ENCODE data around the gene IL23R.
"Not testable (repeated sequence)": the region's sequence is repeated elsewhere in the genome, so short reads cannot be mapped to it uniquely, and the experiment has no call there.

The IL23R gene

DNA sequence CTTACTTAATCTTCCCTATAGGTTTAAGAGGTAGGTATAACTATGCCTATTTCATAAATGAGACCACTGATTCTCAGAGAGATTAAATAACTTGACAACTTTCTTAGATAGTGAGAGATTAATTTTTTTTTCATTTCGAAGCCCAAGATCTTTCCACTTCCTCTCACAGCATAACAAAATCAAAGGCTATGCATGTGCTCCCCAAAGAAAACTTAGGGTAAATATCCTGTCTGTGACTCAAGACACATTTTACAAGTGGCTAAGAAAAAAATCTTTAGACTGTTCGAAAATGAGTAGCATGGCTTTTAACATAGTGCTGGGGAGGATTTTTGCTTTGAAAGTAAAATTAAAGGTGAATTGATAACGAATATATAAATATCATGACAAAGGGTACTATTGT lies 23.3 kb upstream of the IL23R start:
- no peak for DNase-seq (ENCODE audit: extremely low read depth, low read depth)
- TF ChIP-seq, protein P1, sequence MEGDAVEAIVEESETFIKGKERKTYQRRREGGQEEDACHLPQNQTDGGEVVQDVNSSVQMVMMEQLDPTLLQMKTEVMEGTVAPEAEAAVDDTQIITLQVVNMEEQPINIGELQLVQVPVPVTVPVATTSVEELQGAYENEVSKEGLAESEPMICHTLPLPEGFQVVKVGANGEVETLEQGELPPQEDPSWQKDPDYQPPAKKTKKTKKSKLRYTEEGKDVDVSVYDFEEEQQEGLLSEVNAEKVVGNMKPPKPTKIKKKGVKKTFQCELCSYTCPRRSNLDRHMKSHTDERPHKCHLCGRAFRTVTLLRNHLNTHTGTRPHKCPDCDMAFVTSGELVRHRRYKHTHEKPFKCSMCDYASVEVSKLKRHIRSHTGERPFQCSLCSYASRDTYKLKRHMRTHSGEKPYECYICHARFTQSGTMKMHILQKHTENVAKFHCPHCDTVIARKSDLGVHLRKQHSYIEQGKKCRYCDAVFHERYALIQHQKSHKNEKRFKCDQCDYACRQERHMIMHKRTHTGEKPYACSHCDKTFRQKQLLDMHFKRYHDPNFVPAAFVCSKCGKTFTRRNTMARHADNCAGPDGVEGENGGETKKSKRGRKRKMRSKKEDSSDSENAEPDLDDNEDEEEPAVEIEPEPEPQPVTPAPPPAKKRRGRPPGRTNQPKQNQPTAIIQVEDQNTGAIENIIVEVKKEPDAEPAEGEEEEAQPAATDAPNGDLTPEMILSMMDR (IDR thresholded peaks at IDR 0.05; ENCODE audit: low read depth, low read length): no peak

- TF ChIP-seq, protein P1 (IDR thresholded peaks at IDR 0.05; ENCODE audit: low read depth, low read length): no peak
- no peak for DNase-seq (ENCODE audit: extremely low read depth, low read depth)
Observed at GRCh38 chr1:67143966-67144365, 22.3 kb upstream of the IL23R start.

- no peak for DNase-seq (ENCODE audit: extremely low read depth, low read depth)
- TF ChIP-seq, protein P1 (IDR thresholded peaks at IDR 0.05; ENCODE audit: low read depth, low read length): peak; percentile 34
Observed at GRCh38 chr1:67144696-67145095, 21.6 kb upstream of the IL23R start.

GRCh38 chr1:67146101-67146500 lies 20.2 kb upstream of the IL23R start:
- TF ChIP-seq, protein P1 (IDR thresholded peaks at IDR 0.05; ENCODE audit: low read depth, low read length): no peak
- no peak for DNase-seq (ENCODE audit: extremely low read depth, low read depth)

DNA sequence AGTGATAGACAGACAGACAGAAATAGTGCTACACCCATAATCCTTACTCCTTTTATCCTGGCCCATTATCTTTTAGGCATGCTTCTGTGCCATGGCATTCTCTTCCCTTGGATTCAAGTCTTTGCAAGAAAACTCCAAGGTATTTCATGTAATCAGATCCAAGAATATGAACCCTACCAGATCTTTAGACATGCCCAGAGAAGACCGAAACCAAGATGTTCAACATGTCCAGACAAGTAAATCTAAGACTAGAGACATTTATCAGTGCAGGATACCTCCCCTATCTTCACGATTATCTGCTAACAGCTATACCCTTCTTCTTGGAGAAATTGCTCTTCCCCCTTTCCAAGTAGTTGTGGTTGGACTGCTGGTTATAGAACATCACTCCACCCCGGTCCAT lies 19.7 kb upstream of the IL23R start:
- DNase-seq (ENCODE audit: extremely low read depth, low read depth): no peak
- TF ChIP-seq, protein P1 (IDR thresholded peaks at IDR 0.05; ENCODE audit: low read depth, low read length): no peak

DNA sequence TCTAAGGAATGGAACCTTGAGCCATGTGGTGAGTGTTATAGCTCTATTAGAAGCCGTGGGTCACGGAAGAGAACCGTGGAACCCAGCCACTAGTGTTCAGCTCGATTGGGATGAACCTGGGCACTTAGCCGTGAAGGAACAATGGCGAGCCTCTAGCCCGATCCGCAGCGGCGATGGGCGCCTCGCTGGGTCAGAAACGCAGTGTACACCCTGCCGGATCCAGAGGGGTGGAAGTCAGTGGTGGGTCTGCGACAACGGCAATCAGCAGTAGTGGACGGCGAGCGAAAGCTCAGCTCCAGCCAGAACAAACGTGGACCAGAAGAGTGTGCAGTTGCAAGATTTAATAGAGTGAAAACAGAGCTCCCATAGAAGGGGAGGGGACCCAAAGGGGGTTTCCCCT lies 18.3 kb upstream of the IL23R start:
- not testable (repeated sequence) for DNase-seq (ENCODE audit: extremely low read depth, low read depth)

DNA sequence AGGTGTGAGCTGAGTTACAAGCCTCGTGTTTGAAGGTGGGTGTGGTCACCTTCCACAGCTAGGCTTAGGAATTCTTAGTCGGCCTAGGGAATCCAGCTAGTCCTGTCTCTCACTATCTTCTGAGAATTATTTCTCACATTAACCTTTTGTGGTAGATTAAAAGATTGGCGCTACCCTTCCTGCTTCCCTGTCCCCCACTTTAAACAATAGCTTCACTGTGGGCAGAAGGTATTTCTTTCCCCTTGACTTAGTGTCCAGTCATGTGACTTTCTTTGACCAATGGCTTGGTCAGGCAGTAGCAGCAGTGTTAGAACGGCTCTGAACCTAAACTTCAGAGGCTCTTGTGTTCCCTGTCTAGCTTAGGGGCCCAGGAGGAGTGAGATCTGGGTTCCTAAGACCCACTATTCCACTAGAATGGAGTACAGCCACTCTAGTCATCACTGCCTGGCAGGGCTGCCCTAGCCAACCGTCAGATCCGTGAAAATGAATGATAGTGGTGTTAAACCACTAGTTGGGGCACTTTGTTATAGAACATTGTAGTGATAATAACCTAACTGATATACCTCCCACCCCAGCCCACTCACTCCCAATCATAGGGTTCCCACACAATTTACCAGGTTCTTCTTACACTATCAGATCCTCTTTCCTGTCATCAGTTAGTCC lies 17.6 kb upstream of the IL23R start:
- no peak for DNase-seq (ENCODE audit: extremely low read depth, low read depth)
- TF ChIP-seq, protein P1 (IDR thresholded peaks at IDR 0.05; ENCODE audit: low read depth, low read length): no peak

GRCh38 chr1:67149179-67149770 lies 17.0 kb upstream of the IL23R start:
- peak; percentile 61 for DNase-seq (ENCODE audit: extremely low read depth, low read depth)
- TF ChIP-seq, protein P1 (IDR thresholded peaks at IDR 0.05; ENCODE audit: low read depth, low read length): peak; percentile 92

Measured in AG09319 (cell line).